K562 (cell line): Measurements from ENCODE around the gene CDHR1. TPM values are rescaled to one million over a fixed set of nuclear protein-coding genes. Genes with fewer than 3 reads are reported as not detected.

Experiments used
- ATAC-seq: fragments of 200-7000 bp; cut with Tn5 transposase; 3 replicates; pipeline ENCODE4 v1.9.1; 2020; ENCODE audit warnings: moderate library complexity
- BruUV-seq: library from RNA; stranded (reverse); fragments of 400-500 nt; replicated peaks from 2 replicates; lab custom pipeline; 2021; lab: Mats Ljungman, UMichigan
- CTCF ChIA-PET: fragments of 300-600 bp; formaldehyde crosslinking; extraction: SDS; loops from one replicate; lab custom pipeline; 2021; ENCODE audit warnings: low intra/inter-chr PET ratio; lab: Yijun Ruan, JAX
- POLR2A ChIA-PET: fragments of 300-600, 350-650 bp; sonication (Branson Sonifier 250); formaldehyde crosslinking; extraction: SDS; loops from one replicate; lab custom pipeline; 2021; ENCODE audit warnings: antibody characterized with exemption, inconsistent platforms; lab: Yijun Ruan, JAX
- DNase-seq, 4 experiments: peaks; one replicate each; pipeline versions ENCODE4 v3.0.0 to v3.0.0-alpha.2; 2011 to 2018; ENCODE audit warnings: low spot score in 3 of 4, mixed read lengths in 3 of 4; ENCODE audit errors: extremely low read depth in 1 of 4
- FAIRE-seq: peaks from 2 replicates; lab custom pipeline; 2011; peaks lifted over from hg19 to GRCh38; lab: Jason Lieb, UNC
- H2AFZ ChIP-seq: 2 replicates; pipeline ENCODE4 v1.6.0; 2011; ENCODE audit warnings: low read depth, low read length, control low read depth, inconsistent platforms
- H3K27ac ChIP-seq: fragments of 200-600 bp; 3 replicates; pipeline ENCODE4 v1.8.0; 2011; ENCODE audit warnings: low read depth, mild to moderate bottlenecking, control low read depth, inconsistent platforms, low read length, moderate library complexity, mixed read lengths; ENCODE audit errors: extremely low read depth
- H3K27me3 ChIP-seq, 2 experiments: fragments of 300-600 bp in 1 of 2; 2 replicates in 1 of 2; 3 replicates in 1 of 2; pipeline versions ENCODE4 v1.6.0 to v1.8.0; 2011; ENCODE audit warnings: inconsistent platforms in 2 of 2, low read length in 2 of 2, mild to moderate bottlenecking in 1 of 2, mixed read lengths in 1 of 2, moderate library complexity in 1 of 2; ENCODE audit not compliant: control insufficient read depth in 2 of 2, insufficient read depth in 2 of 2
- H3K36me3 ChIP-seq: fragments of 300-600 bp; 3 replicates; pipeline ENCODE4 v1.8.0; 2011; ENCODE audit warnings: mild to moderate bottlenecking, low read length, inconsistent platforms; ENCODE audit not compliant: control insufficient read depth, insufficient read depth
- H3K4me1 ChIP-seq, 2 experiments: fragments of 200-600 bp in 1 of 2; replicated peaks in 1 of 2; 2 replicates in 1 of 2; 3 replicates in 1 of 2; pipeline versions ENCODE4 v1.5.1 to v1.8.0; 2011; ENCODE audit warnings: inconsistent platforms in 2 of 2, low read length in 2 of 2, mild to moderate bottlenecking in 1 of 2, mixed read lengths in 1 of 2, moderate library complexity in 1 of 2; ENCODE audit not compliant: control insufficient read depth in 2 of 2, insufficient read depth in 2 of 2
- H3K4me2 ChIP-seq: 2 replicates; pipeline ENCODE4 v1.6.1; 2011; ENCODE audit warnings: low read length, control low read depth, inconsistent platforms, mixed read lengths; ENCODE audit not compliant: insufficient read depth
- H3K4me3 ChIP-seq: fragments of 200-600 bp; sonication (generic), shearing (Covaris generic); 2 replicates; pipeline ENCODE4 v1.5.1; 2016; ENCODE audit warnings: control low read depth, inconsistent platforms
- H3K79me2 ChIP-seq: fragments of 200-600 bp; 3 replicates; pipeline ENCODE4 v1.8.0; 2011; ENCODE audit warnings: low read length, inconsistent platforms; ENCODE audit not compliant: control insufficient read depth, insufficient read depth
- H3K9ac ChIP-seq, 2 experiments: 2 replicates each; pipeline versions ENCODE4 v1.6.0 to v1.6.1; 2011; ENCODE audit warnings: low read depth in 2 of 2, low read length in 2 of 2, control low read depth in 1 of 2, inconsistent platforms in 1 of 2, mild to moderate bottlenecking in 1 of 2, mixed read lengths in 1 of 2; ENCODE audit not compliant: insufficient read depth in 1 of 2
- H3K9me1 ChIP-seq: one replicate; pipeline ENCODE4 v1.6.0; 2011; ENCODE audit warnings: inconsistent platforms, mild to moderate bottlenecking, low read length, moderate library complexity; ENCODE audit not compliant: control insufficient read depth, insufficient read depth
- H3K9me3 ChIP-seq: replicated peaks from 2 replicates; pipeline ENCODE4 v1.5.1; 2011; ENCODE audit warnings: low read depth, low read length, inconsistent platforms; ENCODE audit not compliant: control insufficient read depth, insufficient read depth
- H4K20me1 ChIP-seq: replicated peaks from 2 replicates; pipeline ENCODE4 v1.6.1; 2011; ENCODE audit warnings: low read length, inconsistent platforms, mixed read lengths; ENCODE audit not compliant: control insufficient read depth, insufficient read depth
- CREB1 ChIP-seq, 2 experiments: sonication (generic) in 1 of 2; formaldehyde crosslinking in 1 of 2; IDR thresholded peaks; 2 replicates each; pipeline versions ENCODE4 v1.6.1 to v1.8.0; 2012 to 2022; ENCODE audit warnings: inconsistent platforms in 1 of 2, mild to moderate bottlenecking in 1 of 2, missing genetic modification reagents in 1 of 2, moderate library complexity in 1 of 2
- DDX20 ChIP-seq: fragments of 450-650 bp; IDR thresholded peaks from 2 replicates; pipeline ENCODE4 v1.6.1; 2016; ENCODE audit warnings: missing genetic modification characterization, low read depth, mild to moderate bottlenecking, missing compliant biosample characterization, moderate library complexity
- FOXA3 ChIP-seq, 2 experiments: fragments of 450-650 bp in 1 of 2; sonication (generic) in 1 of 2; formaldehyde crosslinking; IDR thresholded peaks in 1 of 2; conservative IDR thresholded peaks in 1 of 2; 2 replicates each; pipeline versions ENCODE4 v1.4.0 to v1.8.0; 2020 to 2022; ENCODE audit warnings: mild to moderate bottlenecking in 2 of 2, missing genetic modification reagents in 1 of 2
- PKNOX1 ChIP-seq: fragments of 450-650 bp; IDR thresholded peaks from 2 replicates; pipeline ENCODE4 v1.6.1; 2016
- RREB1 ChIP-seq: fragments of 250-450 bp; sonication (Bioruptor Pico); IDR thresholded peaks from 2 replicates; pipeline ENCODE4 v1.4.0; 2020
- ZBTB17 ChIP-seq: fragments of 450-650 bp; formaldehyde crosslinking; IDR thresholded peaks from 2 replicates; pipeline ENCODE4 v1.4.0; 2020; ENCODE audit warnings: mild to moderate bottlenecking
- ZNF184 ChIP-seq: sonication (generic); formaldehyde crosslinking; IDR thresholded peaks from 2 replicates; pipeline ENCODE4 v1.5.0; 2020; ENCODE audit warnings: missing genetic modification reagents
- ZNF41 ChIP-seq: fragments of 250-450 bp; sonication (Bioruptor Pico); conservative IDR thresholded peaks from 2 replicates; pipeline ENCODE4 v1.4.0; 2020; ENCODE audit warnings: mild to moderate bottlenecking
- WGBS: fragments of 100-300 bp; shearing (Covaris generic); methylation state at CpG from one replicate; pipeline ENCODE4 v1.1.6; 2016; ENCODE audit warnings: low coverage, mixed read lengths; ENCODE audit not compliant: insufficient coverage; ENCODE audit errors: missing lambda C conversion rate; 5-methylcytosine and 5-hydroxymethylcytosine counted together
- in situ Hi-C: fragments of 300-500 bp; cut with MboI; formaldehyde crosslinking; loops from 4 replicates; pipeline ENCODE4 v1.15.0; 2018; ENCODE audit warnings: inconsistent platforms, mixed read lengths
- intact Hi-C: fragments of 100-400 bp; cut with micrococcal nuclease; formaldehyde crosslinking; loops from 2 replicates; pipeline ENCODE4 v1.14.2; 2022
- polyA plus RNA-seq, 8 experiments: library from polyadenylated mRNA; depleted of rRNA in 4 of 8; stranded (reverse) in 5 of 8; unstranded in 3 of 8; fragments of >200 nt; fragmentation: Nextera tagmentation in 2 of 8; fragmentation: Illumina TruSeq in 1 of 8; extraction: Ambion mirVana in 2 of 8; extraction: Trizol in 1 of 8; gene quantifications; 2 replicates each; pipeline versions ENCODE4 v1.2.1 to v1.2.3, GENCODE V29; 2011 to 2014; ENCODE audit warnings: inconsistent platforms in 1 of 8, missing spikeins in 1 of 8
- total RNA-seq, 7 experiments: library from RNA; depleted of rRNA in 6 of 7; stranded (reverse); fragments of >200 nt in 6 of 7; fragmentation: Illumina TruSeq in 2 of 7; extraction: Trizol in 2 of 7; gene quantifications; 2 replicates each; pipeline versions ENCODE4 v1.2.1 to v1.2.3, GENCODE V29; 2011 to 2021; ENCODE audit warnings: low replicate concordance in 1 of 7

CDHR1 gene
- total and polyA plus RNA-seq, 9 of the 15 experiments (the other 6 are each of a cell fraction or from before 2014, with no cell fraction given) = 0.03 to 0.99 (median 0.20) TPM

- TF ChIP-seq ZNF41 (CRISPR knock-in tag) (no peak), CREB1 (IDR thresholded peaks at IDR 0.05) (peak; percentile 37; the same call in 1 of the 2 replicates), CREB1 (CRISPR knock-in tag; IDR thresholded peaks at IDR 0.05) (no peak), RREB1 (CRISPR knock-in tag) (peak; percentile 78; the same call in 1 of the 2 replicates), ZNF184 (no peak)
These were observed 37.6 kb upstream of the CDHR1 start (continued) for GRCh38 chr10:84156768-84157167.

- BruUV-seq = no TSS peak
- WGBS = 29% methylated on average over 2 of the region's 2 CpGs
These were observed 36.3 kb upstream of the CDHR1 start for GRCh38 chr10:84158061-84158460.

More at GRCh38 chr10:84158061-84158460, 36.3 kb upstream of the CDHR1 start:
- Histone ChIP-seq H3K27ac (no peak overlapping the region), H3K9me1 (no peaks in the 10 kb centered on the region), H3K4me2 (no peak overlapping the region), H3K9me3 (no peaks in the 10 kb centered on the region), H3K4me1 (no peaks in the 10 kb centered on the region), H2AFZ (no peak overlapping the region), H3K79me2 (no peaks in the 10 kb centered on the region), H3K4me3 (no peak overlapping the region), H3K9ac (no peak overlapping the region), H3K27me3 (peaks cover 7 to 12% of the 10 kb centered on the region in 2 experiments), H4K20me1 (peaks cover 2% of the 10 kb centered on the region; the same call in 1 of the 2 replicates), H3K36me3 (peaks cover 21% of the 10 kb centered on the region)
- CTCF ChIA-PET = no interaction called here
- intact Hi-C loops (no loop called here), in situ Hi-C loops (no loop called here)
- ATAC-seq (no peak), FAIRE-seq (no peak), DNase-seq (no peak)
- POLR2A ChIA-PET = interaction anchor here (1.0 to 2.4 kb wide), 3 partner anchors 11 to 19 kb away, joined by 3 to 9 read pairs (median 7); partner anchors contain the start of gene GHITM
- TF ChIP-seq ZBTB17 (CRISPR knock-in tag) (0 out of 2 replicates have a peak, but pooled peaks have one; percentile 6), PKNOX1 (peak; percentile 37; the same call in 1 of the 2 replicates), FOXA3 (CRISPR knock-in tag; conservative IDR thresholded peaks at IDR 0.05 in 1 of 2, IDR thresholded peaks at IDR 0.05 in 1 of 2) (no peak), DDX20 (tag) (no peak)
